Lower leg skin (tissue), 3 donors: ENCODE results near the gene BUD13.

Experiments
- POLR2A ChIP-seq, 2 donors: fragments of 450-650 bp; IDR thresholded peaks; one replicate each; pipeline ENCODE4 v1.6.1; 2016 to 2017; ENCODE audit warnings: antibody characterized with exemption in 2 of 2, mild to moderate bottlenecking in 1 of 2, moderate library complexity in 1 of 2
- TF ChIP-seq, protein P1 (sequence below), 3 donors: fragments of 450-650 bp; IDR thresholded peaks; one replicate each; pipeline ENCODE4 v1.5.1; 2016; ENCODE audit warnings: antibody characterized with exemption in 3 of 3, mild to moderate bottlenecking in 3 of 3, moderate library complexity in 2 of 3

DNA sequence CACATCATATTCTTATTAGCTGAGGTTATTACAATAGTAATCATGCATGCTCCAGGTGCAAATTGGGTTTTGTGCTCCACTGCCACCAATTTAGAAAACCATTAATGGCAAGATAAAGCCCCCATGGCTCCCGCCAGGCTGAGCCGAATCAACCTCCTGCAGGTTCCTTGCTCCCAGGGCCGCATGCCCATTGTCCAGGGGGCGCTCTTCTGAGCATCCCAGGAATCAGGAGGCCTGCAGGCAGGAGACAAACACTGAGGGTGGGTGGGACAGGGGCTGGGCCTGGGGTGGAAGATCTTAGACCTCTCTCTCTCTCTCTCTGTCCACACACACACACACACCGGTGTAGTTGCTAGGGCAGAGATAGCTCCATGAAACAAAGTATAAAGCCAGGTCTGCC is 57.4 kb downstream of the BUD13 start:
- TF ChIP-seq, protein P1, sequence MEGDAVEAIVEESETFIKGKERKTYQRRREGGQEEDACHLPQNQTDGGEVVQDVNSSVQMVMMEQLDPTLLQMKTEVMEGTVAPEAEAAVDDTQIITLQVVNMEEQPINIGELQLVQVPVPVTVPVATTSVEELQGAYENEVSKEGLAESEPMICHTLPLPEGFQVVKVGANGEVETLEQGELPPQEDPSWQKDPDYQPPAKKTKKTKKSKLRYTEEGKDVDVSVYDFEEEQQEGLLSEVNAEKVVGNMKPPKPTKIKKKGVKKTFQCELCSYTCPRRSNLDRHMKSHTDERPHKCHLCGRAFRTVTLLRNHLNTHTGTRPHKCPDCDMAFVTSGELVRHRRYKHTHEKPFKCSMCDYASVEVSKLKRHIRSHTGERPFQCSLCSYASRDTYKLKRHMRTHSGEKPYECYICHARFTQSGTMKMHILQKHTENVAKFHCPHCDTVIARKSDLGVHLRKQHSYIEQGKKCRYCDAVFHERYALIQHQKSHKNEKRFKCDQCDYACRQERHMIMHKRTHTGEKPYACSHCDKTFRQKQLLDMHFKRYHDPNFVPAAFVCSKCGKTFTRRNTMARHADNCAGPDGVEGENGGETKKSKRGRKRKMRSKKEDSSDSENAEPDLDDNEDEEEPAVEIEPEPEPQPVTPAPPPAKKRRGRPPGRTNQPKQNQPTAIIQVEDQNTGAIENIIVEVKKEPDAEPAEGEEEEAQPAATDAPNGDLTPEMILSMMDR (IDR thresholded peaks at IDR 0.05) = no peak
- no peak for TF ChIP-seq POLR2A (IDR thresholded peaks at IDR 0.05)
